Stimulated activated naive CD4-positive, alpha-beta T cell treated with Interleukin-2 at 50 U/mL for 16 hours (primary cell): ENCODE results near the gene LENEP.
"Not testable (repeated sequence)": the region's sequence is repeated elsewhere in the genome, so short reads cannot be mapped to it uniquely, and the experiment has no call there.

ENCODE experiments used
- DNase-seq: peaks from one replicate; lab custom pipeline; 2025; lab: John Stamatoyannopoulos, UW

Gene LENEP

DNA sequence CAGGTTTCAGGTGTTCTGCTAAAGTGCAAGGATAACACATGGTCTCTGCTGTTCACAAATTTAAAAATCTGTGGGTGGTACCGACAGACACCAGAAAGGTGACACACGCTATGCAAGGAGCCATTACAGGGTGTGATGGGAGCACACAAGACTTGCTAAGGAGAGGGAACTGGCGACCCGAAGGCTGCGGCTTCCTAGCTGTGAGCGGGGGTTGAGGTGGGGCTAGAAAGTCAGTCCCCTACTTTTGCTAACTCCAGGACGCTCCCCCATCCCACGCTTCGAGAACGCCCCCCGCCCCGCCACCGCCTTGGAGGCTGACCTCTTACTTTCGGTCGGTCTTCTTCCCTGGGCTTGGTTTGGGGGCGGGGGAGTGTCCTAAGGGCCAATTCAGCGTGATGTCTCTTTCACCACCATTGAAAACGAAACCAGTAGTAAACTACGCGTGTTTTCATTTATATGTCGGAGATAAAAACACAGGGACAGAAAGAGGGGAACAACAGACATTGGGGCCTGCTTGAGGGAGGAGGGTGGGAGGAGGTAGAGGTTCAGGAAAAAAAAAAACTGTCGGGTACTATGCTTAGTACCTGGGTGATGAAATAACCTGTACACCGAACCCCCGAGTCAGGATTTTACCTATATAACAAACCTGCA is 17.9 kb upstream of the LENEP start:
- DNase-seq: peak; percentile 72

DNA sequence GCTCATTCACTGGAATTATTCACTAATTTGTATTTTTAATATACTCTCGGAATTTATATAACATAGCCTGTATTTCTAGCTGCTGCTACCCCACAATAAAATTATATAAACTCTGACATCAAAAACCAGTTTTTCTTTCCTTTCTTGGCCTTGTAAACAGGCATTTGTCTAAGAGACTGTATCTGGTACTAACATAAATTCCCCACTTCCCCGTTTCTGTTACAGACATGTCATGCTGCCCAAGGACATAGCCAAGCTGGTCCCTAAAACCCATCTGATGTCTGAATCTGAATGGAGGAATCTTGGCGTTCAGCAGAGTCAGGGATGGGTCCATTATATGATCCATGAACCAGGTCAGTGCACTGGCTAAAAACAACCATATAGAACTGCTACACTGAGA is 15.6 kb upstream of the LENEP start:
- DNase-seq: not testable (repeated sequence)

DNA sequence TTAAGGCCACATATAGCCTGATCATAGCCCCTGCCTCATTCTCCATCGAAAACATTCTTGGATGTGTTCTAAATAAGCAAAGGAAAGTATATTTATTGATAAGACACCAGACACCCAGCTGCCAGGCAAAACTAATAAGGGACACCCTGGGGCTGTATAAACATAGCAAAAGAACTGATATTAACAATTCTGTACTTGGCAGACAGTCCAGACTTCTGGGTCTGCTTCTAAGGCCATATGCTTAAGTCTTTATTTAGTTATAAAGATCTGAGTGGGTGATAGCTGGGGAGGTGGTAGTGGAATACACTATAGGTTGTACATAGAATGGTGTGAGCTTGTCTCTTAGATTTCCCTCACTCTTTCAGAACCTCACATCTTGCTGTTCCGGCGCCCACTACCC is 15.0 kb upstream of the LENEP start:
- no peak for DNase-seq

DNA sequence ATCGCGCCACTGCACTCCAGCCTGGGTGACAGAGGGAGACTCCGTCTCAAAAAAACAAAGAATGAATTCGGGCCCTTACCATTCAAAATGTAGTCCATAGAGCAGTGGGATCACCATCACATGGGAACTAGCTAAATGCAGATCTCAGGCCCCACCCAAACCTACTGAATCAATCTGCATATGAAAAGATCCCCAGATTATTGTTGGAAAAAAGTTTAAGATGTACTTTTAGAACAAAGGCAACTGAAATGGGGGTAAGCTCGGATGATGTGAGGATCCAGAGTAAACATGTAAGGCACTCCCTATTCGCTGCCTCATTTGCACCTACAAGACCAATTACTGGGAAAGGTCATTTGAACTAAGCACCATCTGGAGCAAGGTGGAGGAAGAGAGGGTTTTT is 11.0 kb upstream of the LENEP start:
- no peak for DNase-seq

DNA sequence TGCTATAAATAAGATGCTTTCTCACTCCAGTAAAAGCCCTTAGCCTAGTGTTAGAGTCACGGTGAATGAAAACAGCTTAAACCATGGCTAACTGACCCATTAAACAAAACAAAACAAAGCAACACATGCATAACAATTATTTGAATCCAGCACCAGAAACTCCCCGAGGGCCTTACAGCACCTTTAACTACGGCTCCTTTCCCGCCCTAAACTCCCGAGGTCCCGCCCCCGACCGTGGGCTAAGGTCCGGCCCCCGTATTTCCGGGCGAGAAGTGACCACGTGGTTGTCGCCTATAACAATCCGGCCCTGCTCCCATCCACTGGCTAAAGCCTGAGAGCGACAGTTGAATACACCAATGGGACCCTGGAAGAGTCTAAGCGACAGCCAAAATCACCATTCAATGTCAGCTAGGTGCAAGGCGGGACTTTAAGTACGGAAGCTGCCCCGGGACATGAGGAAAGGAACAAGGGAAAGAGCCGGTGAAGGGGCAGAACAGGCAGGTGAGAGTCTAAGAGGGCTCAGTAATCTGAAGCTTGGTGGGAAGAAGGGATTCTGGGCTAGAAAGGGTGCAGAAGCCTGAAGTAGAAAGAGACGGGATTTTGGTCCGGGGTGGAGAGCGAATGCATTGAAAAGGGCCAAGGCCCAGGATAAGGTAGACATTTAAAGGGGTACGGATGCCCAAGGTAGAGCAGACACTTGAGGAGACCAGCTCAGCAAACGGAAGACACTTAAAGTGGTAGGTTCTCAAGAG is 10.3 kb upstream of the LENEP start, which contains the start of gene FLAD1:
TSS of gene FLAD1 (plus strand) at position 448 of the 752 bp plus-strand sequence. CDS start 351 bp downstream, outside the sequence.
- DNase-seq: peak; percentile 96

DNA sequence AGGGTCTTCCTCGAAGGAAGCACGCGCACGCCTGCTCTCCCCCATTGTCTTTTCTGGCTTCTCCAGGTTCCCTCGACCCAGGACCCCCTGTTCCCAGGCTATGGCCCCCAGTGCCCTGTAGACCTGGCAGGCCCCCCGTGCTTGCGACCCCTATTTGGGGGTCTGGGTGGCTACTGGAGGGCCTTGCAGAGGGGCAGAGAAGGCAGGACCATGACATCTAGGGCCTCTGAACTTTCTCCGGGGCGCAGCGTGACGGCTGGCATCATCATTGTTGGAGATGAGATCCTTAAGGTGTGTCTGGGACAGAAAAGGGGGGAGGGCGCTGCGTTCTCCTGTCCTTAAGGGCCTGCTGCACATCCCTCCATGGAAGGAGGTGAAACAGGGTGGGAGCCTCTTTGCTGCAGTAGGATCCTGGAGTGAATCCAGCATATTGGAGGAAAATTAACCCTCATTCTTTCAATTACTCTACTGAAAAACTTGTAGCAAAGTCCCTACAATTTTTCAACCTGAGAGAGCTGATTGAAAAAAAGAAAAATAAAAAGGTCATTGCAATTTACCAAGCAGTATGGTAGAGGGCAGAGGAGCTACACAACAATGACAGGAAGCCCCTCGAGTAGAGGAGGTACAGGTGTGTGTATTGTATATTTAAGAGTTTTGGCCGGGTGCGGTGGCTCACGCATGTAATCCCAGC is 9.5 kb upstream of the LENEP start:
- no peak for DNase-seq

DNA sequence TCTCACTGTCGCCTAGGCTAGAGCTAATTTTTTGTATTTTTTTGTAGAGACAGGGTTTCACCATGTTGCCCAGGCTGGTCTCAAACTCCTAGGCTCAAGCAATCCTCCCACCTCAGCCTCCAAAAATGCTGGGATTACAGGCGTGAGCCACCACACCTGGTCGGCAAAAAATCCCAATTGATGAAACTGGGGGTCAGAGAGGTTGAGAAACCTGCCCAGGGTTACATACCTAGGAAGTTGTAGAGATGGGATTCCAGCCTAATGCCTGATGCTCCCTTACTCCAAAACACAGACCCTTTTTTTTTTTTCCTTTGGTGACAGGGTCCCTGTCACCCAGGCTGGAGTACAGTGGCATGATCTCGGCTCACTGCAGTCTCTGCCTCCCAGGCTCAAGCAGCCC is 6.7 kb upstream of the LENEP start:
- DNase-seq: not testable (repeated sequence)

DNA sequence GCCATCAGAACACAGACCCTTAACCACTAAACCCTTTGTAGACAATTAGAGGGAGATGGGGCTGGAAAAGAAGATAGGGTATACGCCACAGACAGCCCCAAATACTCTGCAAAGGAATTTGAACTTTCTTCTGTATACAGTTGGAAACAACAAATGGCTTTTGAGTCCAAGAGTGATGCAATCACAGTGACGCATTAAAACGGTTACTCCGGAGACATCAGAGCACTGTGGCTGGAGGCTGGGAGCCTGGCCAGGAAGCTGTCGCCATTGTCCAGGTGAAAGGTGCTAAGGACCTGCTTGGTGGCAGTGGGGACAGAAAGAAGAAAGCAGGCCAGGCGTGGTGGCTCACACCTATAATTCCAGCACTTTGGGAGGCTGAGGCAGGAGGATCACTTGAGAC is 6.1 kb upstream of the LENEP start:
- no peak for DNase-seq

DNA sequence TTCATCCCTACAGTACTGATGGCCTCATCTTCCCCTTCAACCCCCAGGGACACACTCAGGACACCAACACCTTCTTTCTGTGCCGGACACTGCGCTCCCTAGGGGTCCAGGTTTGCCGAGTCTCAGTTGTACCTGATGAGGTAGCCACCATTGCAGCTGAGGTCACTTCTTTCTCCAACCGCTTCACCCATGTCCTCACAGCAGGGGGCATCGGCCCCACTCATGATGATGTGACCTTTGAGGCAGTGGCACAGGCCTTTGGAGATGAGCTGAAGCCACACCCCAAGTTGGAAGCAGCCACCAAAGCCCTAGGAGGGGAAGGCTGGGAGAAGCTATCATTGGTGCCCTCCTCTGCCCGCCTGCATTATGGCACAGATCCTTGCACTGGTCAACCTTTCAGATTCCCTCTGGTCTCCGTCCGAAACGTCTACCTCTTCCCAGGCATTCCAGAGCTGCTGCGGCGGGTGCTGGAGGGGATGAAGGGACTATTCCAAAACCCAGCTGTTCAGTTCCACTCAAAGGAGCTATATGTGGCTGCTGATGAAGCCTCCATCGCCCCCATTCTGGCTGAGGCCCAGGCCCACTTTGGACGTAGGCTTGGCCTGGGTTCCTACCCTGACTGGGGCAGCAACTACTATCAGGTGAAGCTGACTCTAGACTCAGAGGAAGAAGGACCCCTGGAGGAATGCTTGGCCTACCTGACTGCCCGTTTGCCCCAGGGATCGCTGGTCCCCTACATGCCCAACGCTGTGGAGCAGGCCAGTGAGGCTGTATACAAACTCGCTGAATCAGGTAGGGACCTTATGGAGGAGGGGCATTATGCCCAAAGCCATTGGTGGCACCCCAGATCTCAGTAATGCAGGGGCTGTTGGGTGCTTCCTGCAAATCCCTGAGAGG is 5.1 kb upstream of the LENEP start:
- no peak for DNase-seq

DNA sequence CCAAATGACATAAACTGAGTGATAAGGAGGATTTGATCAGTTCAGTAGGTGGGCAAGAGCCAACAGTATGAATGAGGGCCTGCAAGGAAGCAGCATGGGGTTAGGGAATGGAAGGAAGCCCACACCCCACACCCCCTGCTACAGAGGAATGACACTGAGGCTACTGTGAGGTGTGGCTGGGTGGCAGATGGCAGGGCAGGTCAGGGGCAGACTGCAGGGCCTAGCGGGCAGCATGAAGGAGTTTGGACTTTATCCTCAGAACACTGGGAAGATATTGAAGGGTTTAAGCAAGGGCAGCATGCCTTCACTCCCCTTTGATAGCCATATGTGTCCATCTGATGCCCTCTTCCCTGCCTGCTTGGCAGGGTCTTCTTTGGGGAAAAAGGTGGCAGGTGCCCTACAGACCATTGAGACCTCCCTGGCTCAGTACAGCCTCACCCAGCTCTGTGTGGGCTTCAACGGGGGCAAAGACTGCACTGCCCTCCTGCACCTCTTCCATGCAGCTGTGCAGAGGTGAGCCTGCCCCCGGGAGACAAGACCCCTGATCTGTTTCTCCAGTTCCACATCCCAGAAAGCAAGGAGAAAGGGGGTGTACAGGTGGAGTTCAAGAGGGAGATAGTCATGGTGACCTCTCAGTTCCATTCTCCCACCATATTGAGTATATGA is 4.1 kb upstream of the LENEP start:
- no peak for DNase-seq

DNA sequence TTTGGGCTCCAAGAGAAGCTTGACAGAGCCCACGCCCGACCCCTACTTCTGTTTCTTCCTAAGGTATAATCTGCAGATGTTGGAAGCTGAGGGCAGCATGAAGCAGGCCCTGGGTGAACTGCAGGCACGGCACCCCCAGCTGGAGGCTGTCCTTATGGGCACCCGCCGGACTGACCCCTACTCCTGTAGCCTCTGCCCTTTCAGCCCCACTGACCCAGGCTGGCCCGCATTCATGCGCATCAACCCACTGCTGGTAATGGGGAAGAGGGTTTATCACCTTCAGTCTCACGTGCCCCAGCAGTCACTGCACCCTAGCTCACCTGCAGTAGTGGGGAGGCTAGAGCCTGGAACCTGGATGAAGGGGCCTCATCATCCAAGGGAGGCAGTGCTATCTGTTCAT is 3.1 kb upstream of the LENEP start:
- DNase-seq: no peak

DNA sequence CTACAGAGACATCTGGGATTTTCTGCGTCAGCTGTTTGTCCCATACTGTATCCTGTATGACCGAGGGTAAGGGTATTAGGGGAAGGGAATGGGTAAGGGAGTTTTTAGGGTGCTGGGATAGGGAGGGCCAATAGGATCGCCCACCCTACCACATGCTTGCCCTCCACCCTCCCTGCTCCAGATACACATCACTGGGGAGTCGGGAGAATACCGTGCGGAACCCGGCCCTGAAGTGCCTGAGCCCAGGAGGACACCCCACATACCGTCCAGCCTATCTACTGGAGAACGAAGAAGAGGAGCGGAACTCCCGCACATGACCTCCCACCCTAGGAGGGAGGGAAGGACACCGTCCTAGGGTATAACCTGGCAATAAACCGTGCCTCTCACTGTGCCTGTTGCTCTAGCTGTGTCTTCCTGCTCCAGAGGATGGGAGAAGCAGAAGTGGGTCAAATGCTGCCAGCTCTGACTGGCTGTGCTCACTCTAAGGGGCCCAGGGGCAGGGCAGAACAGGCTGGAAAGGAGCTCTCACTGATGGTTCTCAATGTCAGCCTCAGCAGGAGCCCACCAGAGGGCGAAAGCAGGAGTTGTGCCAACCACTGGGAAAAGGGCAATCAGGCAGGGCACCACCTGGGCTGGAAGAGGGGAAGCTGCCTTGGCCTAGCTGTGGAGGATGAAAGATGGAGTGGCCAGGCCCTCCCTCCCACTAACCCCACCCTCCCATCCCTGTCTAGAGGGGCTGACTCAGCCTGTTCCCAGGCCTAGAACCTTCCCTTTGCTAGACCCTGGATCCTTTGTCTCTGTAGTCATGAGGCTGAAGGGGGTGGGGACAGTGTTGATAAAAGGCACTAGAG is 440 bp upstream of the LENEP start:
- no peak for DNase-seq

DNA sequence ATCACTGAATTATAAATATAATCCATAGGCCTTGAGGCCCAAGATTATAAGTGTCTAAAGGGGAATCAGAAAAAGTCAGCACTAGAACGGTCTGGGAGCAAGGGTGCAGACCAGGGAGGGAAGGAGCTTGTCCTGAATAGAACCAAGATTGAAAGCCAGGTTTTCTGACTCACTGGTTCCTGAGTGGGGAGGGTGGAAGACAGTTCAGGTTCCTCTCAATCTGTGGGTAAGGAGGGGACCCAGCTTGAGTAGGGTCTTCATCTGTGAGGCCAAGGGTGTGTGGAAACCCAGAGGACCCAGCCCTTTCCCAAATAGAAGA is 842 bp downstream of the LENEP start:
- no peak for DNase-seq

DNA sequence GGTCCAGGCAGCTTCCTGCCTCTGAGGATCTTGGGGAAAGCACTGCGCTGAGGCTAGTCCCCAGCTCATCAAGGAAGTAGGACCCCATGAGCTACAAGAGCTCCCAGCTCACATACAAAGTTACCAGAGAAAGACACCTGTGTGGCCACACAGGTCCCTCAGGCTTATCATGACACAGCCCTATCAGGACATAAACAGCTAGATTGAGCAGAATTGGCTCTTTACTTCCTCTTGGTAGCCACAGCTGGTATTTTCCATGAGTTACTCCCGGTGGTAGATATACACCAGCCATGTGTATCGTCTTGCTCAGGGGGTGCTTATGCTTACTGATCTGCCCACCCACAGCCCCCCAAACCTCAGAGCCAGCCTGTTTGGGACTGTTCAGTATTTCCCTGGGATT is 1.2 kb downstream of the LENEP start:
- no peak for DNase-seq

DNA sequence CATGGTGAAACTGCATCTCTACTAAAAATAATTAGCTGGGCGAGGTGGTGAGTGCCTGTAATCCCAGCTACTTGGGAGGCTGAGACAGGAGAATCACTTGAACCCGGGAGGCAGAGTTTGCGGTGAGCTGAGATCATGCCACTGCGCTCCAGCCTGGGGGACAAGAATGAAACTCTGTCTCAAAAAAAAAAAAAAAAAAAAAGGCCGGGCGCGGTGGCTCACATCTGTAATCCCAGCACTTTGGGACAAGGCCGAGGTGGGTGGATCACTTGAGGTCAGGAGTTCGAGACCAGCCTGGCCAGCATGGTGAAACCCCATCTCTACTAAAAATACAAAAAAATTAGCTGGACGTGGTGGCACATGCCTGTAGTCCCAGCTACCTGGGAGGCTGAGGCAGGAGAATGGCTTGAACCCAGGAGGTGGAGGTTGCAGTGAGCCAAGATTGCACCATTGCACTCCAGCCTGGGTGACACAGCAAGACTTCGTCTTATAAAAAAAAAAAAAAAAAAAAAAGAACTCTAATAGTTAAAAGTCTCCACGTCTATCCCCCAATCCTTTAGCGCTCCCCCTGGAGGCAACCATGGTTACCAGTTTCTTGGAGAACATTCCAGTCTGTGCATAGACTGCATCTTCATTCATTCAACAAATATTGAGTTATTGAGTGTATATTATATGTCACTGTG is 2.1 kb downstream of the LENEP start:
- DNase-seq: not testable (repeated sequence)

DNA sequence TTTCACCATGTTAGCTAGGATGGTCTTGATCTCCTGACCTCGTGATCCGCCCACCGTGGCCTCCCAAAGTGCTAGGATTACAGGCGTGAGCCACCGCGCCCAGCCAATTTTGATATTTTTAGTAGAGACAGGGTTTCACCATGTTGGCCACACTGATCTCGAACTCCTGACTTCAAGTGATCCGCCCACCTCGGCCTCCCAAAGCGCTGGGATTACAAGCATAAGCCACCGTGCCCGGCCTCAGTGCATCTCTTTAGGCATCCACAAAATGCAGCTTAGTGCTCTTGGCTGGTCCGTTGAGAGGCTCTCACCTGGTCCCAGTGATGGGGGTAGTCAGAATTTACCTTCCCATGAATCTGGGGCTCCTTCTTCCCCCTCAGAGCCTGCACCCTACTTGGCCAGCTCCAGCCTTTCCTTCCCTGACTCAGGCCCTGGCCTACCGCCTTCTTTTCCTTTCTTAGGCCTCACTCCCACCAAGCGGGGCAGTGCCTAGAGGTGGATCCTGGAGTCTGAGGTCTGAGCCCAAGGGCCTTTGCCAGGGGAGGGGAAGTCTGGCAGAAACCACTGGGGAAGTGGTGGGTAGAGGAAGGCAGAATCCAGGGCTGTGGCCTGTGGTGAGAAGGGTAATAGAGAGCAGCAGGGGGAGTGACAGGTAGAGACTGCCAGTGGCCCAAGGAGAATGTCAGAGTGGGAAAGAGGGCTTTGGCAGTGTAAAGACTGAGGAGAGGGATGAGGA is 3.7 kb downstream of the LENEP start:
- DNase-seq: no peak

DNA sequence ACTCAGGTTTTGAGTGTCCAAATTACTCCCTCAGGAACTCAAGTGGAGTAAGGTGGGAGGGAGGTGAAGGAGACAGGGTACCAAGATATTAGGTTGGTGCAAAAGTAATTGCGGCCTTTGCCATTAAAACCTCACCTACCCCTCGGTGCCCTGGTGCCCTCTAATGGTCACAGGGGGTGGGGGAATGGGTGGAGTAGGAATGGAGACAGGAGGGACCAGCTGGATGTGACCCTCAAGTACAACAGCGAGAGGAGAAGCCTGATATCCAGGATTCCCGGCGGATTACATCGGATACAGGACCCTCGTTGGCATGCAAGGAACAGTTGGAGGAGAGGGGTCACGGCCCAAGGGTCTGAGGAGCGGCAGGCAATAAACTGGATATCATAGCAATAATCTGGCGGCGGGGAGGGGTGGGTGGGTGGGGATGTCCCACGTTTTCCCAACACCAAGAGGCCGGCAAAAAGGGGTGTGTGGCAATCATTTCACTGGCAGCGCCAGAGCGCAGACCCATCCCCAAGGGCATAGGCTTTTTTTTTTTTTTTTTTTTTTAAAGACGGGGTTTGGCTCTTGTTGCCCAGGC is 4.9 kb downstream of the LENEP start:
- no peak for DNase-seq

DNA sequence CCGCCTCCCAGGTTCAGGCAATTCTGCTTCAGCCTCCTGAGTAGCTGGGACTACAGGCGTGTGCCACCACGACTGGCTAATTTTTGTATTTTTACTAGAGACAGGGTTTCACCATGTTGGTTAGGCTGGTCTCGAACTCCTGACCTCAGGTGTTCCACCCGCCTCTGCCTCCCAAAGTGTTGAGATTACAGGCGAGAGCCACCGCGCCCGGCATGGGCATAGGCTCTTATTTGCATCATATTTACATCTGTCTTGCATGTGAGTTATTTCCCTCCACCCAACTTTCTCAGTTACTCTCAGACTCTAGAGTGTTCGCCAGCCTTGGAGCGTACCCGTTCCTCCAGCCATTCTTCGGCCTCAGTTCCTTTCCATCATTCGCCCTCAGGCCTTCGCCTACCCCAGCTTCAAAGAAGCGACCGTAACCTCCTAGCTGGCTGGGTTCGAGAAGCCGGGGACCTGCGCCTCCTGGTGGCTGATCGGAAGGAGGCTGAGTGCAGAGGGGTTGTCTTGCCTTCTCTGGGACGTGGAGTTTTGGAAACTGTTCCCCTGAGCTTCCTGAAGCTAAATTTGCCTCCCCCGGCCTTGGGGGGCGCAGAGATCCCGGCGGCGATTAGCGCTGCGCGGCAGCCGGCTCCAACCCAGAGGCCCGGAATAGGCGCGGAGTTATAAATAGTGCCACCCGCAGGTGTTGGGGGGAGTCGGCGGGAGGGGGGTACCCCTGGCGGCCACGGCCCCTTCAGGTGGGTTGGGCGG is 5.6 kb downstream of the LENEP start:
- DNase-seq: peak; percentile 64
